Thyroid gland (tissue), 4 donors: ENCODE measurements around the gene RBM28. TPM values are rescaled to one million over a fixed set of nuclear protein-coding genes. Genes with fewer than 3 reads are reported as not detected.

Experiments
- DNase-seq, 2 donors: peaks; one replicate each; pipeline ENCODE4 v3.0.0-alpha.2; 2019
- H3K27ac ChIP-seq, 3 donors: fragments of 200-600 bp; sonication (generic); 1 replicate in 2 of 3; 2 replicates in 1 of 3; pipeline ENCODE4 v1.5.1; 2016 to 2019; ENCODE audit warnings: mild to moderate bottlenecking in 1 of 3, moderate library complexity in 1 of 3
- H3K27me3 ChIP-seq: fragments of 200-600 bp; sonication (generic); one replicate; pipeline ENCODE4 v1.5.1; 2019
- H3K36me3 ChIP-seq, 2 donors: fragments of 200-600 bp; sonication (generic); one replicate each; pipeline ENCODE4 v1.5.1; 2016 to 2019
- H3K4me1 ChIP-seq, 2 donors: fragments of 200-600 bp; sonication (generic); one replicate each; pipeline ENCODE4 v1.5.1; 2017 to 2019
- H3K4me3 ChIP-seq, 3 donors: fragments of 200-600 bp; sonication (generic); replicated peaks in 1 of 3; 1 replicate in 2 of 3; 2 replicates in 1 of 3; pipeline ENCODE4 v1.5.1; 2016; ENCODE audit warnings: mild to moderate bottlenecking in 1 of 3
- H3K9me3 ChIP-seq: fragments of 200-600 bp; sonication (generic); one replicate; pipeline ENCODE4 v1.5.1; 2017
- CTCF ChIP-seq, 6 experiments: fragments of 200-600 bp in 3 of 6; fragments of 450-650 bp in 3 of 6; sonication (generic) in 3 of 6; IDR thresholded peaks; one replicate each; pipeline ENCODE4 v1.5.1; 2016 to 2019; ENCODE audit warnings: antibody characterized with exemption in 6 of 6, mild to moderate bottlenecking in 2 of 6, inconsistent platforms in 1 of 6, moderate library complexity in 1 of 6
- POLR2A ChIP-seq, 2 donors: fragments of 450-650 bp; IDR thresholded peaks; one replicate each; pipeline ENCODE4 v1.6.1; 2017; ENCODE audit warnings: antibody characterized with exemption in 2 of 2, mild to moderate bottlenecking in 2 of 2, moderate library complexity in 1 of 2
- WGBS, 2 donors: methylation state at CpG; one replicate each; pipeline ENCODE4 v1.1.5; 2017; 5-methylcytosine and 5-hydroxymethylcytosine counted together
- intact Hi-C: fragments of 100-400 bp; cut with DNase I; formaldehyde crosslinking; loops from one replicate; pipeline ENCODE4 v1.15.1; 2023
- total RNA-seq, 4 donors: library from RNA; depleted of rRNA; stranded (reverse); fragments of >200 nt; gene quantifications; one replicate each; pipeline ENCODE4 v1.2.3, GENCODE V29; 2016

Gene RBM28
- total RNA-seq, 4 donors from 2014 or later = 19.1 to 36.9 (median 27.7) TPM

DNA sequence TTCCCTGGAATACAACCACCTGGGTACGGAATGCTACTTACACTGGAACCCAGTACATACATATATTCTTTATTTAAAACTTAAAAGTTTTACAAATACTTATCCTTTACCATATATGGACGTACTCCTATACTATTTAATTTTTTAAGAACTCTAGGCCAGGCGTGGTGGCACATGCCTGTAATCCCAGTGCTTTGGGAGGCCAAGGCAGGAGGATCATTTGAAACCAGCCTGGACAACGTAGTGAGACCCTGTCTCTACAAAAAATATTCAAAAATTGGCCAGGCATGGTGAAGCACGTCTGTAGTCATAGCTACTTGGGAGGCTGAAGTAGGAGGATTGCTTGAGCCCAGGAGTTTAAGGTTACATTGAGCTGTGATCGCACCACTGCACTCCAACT, 2.0 kb downstream of the RBM28 start:
- no peaks in the 10 kb centered on the region for H3K27me3 ChIP-seq
- peaks cover 18 to 23% of the 10 kb centered on the region in 2 donors for H3K36me3 ChIP-seq
- DNase-seq = no peak
- intact Hi-C loops = no loop called here
- TF ChIP-seq CTCF (IDR thresholded peaks at IDR 0.05) (no peak), POLR2A (IDR thresholded peaks at IDR 0.05) (no peak)
- H3K4me1 ChIP-seq = peaks cover 15 to 18% of the 10 kb centered on the region in 2 donors
- WGBS, 2 donors = 79 to 82% methylated on average over 6 of the region's 6 CpGs
- H3K27ac ChIP-seq = no peak overlapping the region
- no peaks in the 10 kb centered on the region for H3K9me3 ChIP-seq
- H3K4me3 ChIP-seq = no peak overlapping the region

- Histone ChIP-seq H3K9me3 (no peaks in the 10 kb centered on the region), H3K27ac (no peak overlapping the region), H3K4me3 (no peak overlapping the region), H3K27me3 (no peaks in the 10 kb centered on the region), H3K36me3 (peaks cover 63 to 68% of the 10 kb centered on the region in 2 donors), H3K4me1 (no peaks in the 10 kb centered on the region)
- TF ChIP-seq CTCF (IDR thresholded peaks at IDR 0.05) (no peak), POLR2A (IDR thresholded peaks at IDR 0.05) (no peak)
- no peak for DNase-seq
- intact Hi-C loops = no loop called here
- 89 to 97% methylated on average over 3 of the region's 3 CpGs for whole genome bisulfite sequencing, 2 donors
These were observed 8.0 kb downstream of the RBM28 start for GRCh38 chr7:128335730-128336129.

GRCh38 chr7:128324368-128324680, 19.4 kb downstream of the RBM28 start:
- DNase-seq = no peak
- TF ChIP-seq POLR2A (IDR thresholded peaks at IDR 0.05) (no peak), CTCF (IDR thresholded peaks at IDR 0.05) (no peak)
- WGBS, 2 donors = 93 to 97% methylated on average over 9 of the region's 9 CpGs
- Histone ChIP-seq H3K36me3 (peaks cover 32 to 64% of the 10 kb centered on the region in 2 donors), H3K27ac (no peak overlapping the region), H3K4me3 (no peak overlapping the region), H3K9me3 (no peaks in the 10 kb centered on the region), H3K27me3 (no peaks in the 10 kb centered on the region), H3K4me1 (no peaks in the 10 kb centered on the region)
- intact Hi-C loops = no loop called here

- DNase-seq = no peak
- intact Hi-C loops = no loop called here
- 86 to 89% methylated on average over 10 of the region's 10 CpGs for WGBS, 2 donors
- Histone ChIP-seq H3K36me3 (peaks cover 38 to 68% of the 10 kb centered on the region in 2 donors), H3K4me3 (no peak overlapping the region), H3K4me1 (no peaks in the 10 kb centered on the region), H3K9me3 (no peaks in the 10 kb centered on the region), H3K27ac (no peak overlapping the region), H3K27me3 (no peaks in the 10 kb centered on the region)
- no peak for TF ChIP-seq POLR2A (IDR thresholded peaks at IDR 0.05)
- no peak for TF ChIP-seq CTCF (IDR thresholded peaks at IDR 0.05)
These were observed 20.0 kb downstream of the RBM28 start for GRCh38 chr7:128323459-128324367.

DNA sequence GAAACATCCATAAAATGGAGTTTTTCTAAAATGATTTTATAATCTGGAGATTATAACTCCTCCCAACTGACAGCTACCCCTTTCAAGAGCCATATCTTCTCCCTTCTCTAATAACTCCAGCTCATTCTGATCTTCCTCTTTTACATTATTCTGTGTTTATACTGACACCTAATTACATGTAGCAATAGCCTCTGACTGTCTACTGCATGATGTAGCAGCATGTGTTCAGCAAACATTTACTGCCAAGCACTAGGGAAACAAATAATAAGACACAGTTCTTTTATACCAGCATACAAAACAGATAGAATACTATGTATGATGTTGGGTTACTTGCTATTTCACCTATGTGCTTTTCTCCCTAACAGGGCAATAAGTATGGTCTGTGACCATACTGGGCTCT, 20.7 kb downstream of the RBM28 start:
- H3K27ac ChIP-seq = no peak overlapping the region
- H3K27me3 ChIP-seq = no peaks in the 10 kb centered on the region
- peaks cover 41 to 71% of the 10 kb centered on the region in 2 donors for H3K36me3 ChIP-seq
- H3K9me3 ChIP-seq = no peaks in the 10 kb centered on the region
- TF ChIP-seq POLR2A (IDR thresholded peaks at IDR 0.05) (no peak), CTCF (IDR thresholded peaks at IDR 0.05) (no peak)
- H3K4me3 ChIP-seq = no peak overlapping the region
- intact Hi-C loops = no loop called here
- DNase-seq = no peak
- H3K4me1 ChIP-seq = no peaks in the 10 kb centered on the region
